Measurements from ENCODE around the gene MICU1.

Gene MICU1

GRCh38 chr10:72466018-72466417 is 159.9 kb downstream of the MICU1 start:
- TF ChIP-seq EZH2phosphoT487 (IDR thresholded peaks at IDR 0.05; ENCODE audit: borderline replicate concordance, low read length): no peak
- TF ChIP-seq, protein P1, sequence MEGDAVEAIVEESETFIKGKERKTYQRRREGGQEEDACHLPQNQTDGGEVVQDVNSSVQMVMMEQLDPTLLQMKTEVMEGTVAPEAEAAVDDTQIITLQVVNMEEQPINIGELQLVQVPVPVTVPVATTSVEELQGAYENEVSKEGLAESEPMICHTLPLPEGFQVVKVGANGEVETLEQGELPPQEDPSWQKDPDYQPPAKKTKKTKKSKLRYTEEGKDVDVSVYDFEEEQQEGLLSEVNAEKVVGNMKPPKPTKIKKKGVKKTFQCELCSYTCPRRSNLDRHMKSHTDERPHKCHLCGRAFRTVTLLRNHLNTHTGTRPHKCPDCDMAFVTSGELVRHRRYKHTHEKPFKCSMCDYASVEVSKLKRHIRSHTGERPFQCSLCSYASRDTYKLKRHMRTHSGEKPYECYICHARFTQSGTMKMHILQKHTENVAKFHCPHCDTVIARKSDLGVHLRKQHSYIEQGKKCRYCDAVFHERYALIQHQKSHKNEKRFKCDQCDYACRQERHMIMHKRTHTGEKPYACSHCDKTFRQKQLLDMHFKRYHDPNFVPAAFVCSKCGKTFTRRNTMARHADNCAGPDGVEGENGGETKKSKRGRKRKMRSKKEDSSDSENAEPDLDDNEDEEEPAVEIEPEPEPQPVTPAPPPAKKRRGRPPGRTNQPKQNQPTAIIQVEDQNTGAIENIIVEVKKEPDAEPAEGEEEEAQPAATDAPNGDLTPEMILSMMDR (IDR thresholded peaks at IDR 0.05; ENCODE audit: low read depth, low read length, poor library complexity, severe bottlenecking): no peak
- H3K4me2 ChIP-seq (ENCODE audit: low read length): no peak overlapping the region

GRCh38 chr10:72464438-72464837 is 161.4 kb downstream of the MICU1 start:
- Histone ChIP-seq H3K27me3 (ENCODE audit: control insufficient read depth, low read length) (no peaks in the 10 kb centered on the region), H3K36me3 (ENCODE audit: control insufficient read depth, low read length) (no peaks in the 10 kb centered on the region), H3K79me2 (ENCODE audit: control insufficient read depth, low read length) (no peaks in the 10 kb centered on the region), H3K27ac (ENCODE audit: low read depth, low read length) (no peak overlapping the region), H3F3A (ENCODE audit: control insufficient read depth, insufficient read depth) (no peaks in the 10 kb centered on the region), H3K9me3 (ENCODE audit: control insufficient read depth, insufficient read depth, low read length) (no peaks in the 10 kb centered on the region), H3K9me2 (replicated peaks; ENCODE audit: control insufficient read depth, low read length) (no peaks in the 10 kb centered on the region), H3K4me3 (ENCODE audit: low read length) (no peak overlapping the region), H3K4me2 (ENCODE audit: low read length) (no peak overlapping the region), H3K4me1 (ENCODE audit: control insufficient read depth, low read length) (no peaks in the 10 kb centered on the region), H4K20me1 (ENCODE audit: control insufficient read depth, insufficient read depth, low read depth, low read length) (no peaks in the 10 kb centered on the region)
- TF ChIP-seq EZH2phosphoT487 (IDR thresholded peaks at IDR 0.05; ENCODE audit: borderline replicate concordance, low read length): no peak
- TF ChIP-seq, protein P1 (IDR thresholded peaks at IDR 0.05; ENCODE audit: low read depth, low read length, poor library complexity, severe bottlenecking): no peak

More at GRCh38 chr10:72466018-72466417, 159.9 kb downstream of the MICU1 start:
- H3K36me3 ChIP-seq (ENCODE audit: control insufficient read depth, low read length): no peaks in the 10 kb centered on the region
- no peak overlapping the region for H3K4me3 ChIP-seq (ENCODE audit: low read length)
- H3K79me2 ChIP-seq (ENCODE audit: control insufficient read depth, low read length): no peaks in the 10 kb centered on the region
- no peaks in the 10 kb centered on the region for H3K9me2 ChIP-seq (replicated peaks; ENCODE audit: control insufficient read depth, low read length)
- H3K27me3 ChIP-seq (ENCODE audit: control insufficient read depth, low read length): no peaks in the 10 kb centered on the region
- H3K9me3 ChIP-seq (ENCODE audit: control insufficient read depth, insufficient read depth, low read length): no peaks in the 10 kb centered on the region
- no peak overlapping the region for H3K27ac ChIP-seq (ENCODE audit: low read depth, low read length)
- no peaks in the 10 kb centered on the region for H3K4me1 ChIP-seq (ENCODE audit: control insufficient read depth, low read length)
- H3F3A ChIP-seq (ENCODE audit: control insufficient read depth, insufficient read depth): no peaks in the 10 kb centered on the region
- H4K20me1 ChIP-seq (ENCODE audit: control insufficient read depth, insufficient read depth, low read depth, low read length): no peaks in the 10 kb centered on the region

GRCh38 chr10:72462261-72462660 is 163.6 kb downstream of the MICU1 start:
- Histone ChIP-seq H3K4me3 (ENCODE audit: low read length) (no peak overlapping the region), H3K9me3 (ENCODE audit: control insufficient read depth, insufficient read depth, low read length) (no peaks in the 10 kb centered on the region), H3K79me2 (ENCODE audit: control insufficient read depth, low read length) (no peaks in the 10 kb centered on the region), H4K20me1 (ENCODE audit: control insufficient read depth, insufficient read depth, low read depth, low read length) (no peaks in the 10 kb centered on the region), H3K4me2 (ENCODE audit: low read length) (no peak overlapping the region), H3K36me3 (ENCODE audit: control insufficient read depth, low read length) (no peaks in the 10 kb centered on the region), H3K4me1 (ENCODE audit: control insufficient read depth, low read length) (peaks cover 3% of the 10 kb centered on the region; the same call in 1 of the 2 replicates), H3K9me2 (replicated peaks; ENCODE audit: control insufficient read depth, low read length) (no peaks in the 10 kb centered on the region), H3K27me3 (ENCODE audit: control insufficient read depth, low read length) (no peaks in the 10 kb centered on the region), H3K27ac (ENCODE audit: low read depth, low read length) (no peak overlapping the region), H3F3A (ENCODE audit: control insufficient read depth, insufficient read depth) (no peaks in the 10 kb centered on the region)
- TF ChIP-seq, protein P1 (IDR thresholded peaks at IDR 0.05; ENCODE audit: low read depth, low read length, poor library complexity, severe bottlenecking): no peak
- TF ChIP-seq EZH2phosphoT487 (IDR thresholded peaks at IDR 0.05; ENCODE audit: borderline replicate concordance, low read length): no peak
